Right forelimb (tissue), 1 donor: ENCODE measurements around the gene ATP5MC3.

Source experiments
- DNase-seq: peaks from one replicate; pipeline ENCODE4 v3.0.0-alpha.2; 2018

Gene ATP5MC3

GRCh38 chr2:175167792-175168563 lies 13.5 kb downstream of the ATP5MC3 start, which contains the start of gene ATF2:
TSS of gene ATF2 (minus strand) at chr2:175168203. CDS start at chr2:175136443, 31,760 bp downstream.
- peak; percentile 98 for DNase-seq

- DNase-seq, result no peak
These were observed 14.3 kb downstream of the ATP5MC3 start for GRCh38 chr2:175167076-175167791.

DNA sequence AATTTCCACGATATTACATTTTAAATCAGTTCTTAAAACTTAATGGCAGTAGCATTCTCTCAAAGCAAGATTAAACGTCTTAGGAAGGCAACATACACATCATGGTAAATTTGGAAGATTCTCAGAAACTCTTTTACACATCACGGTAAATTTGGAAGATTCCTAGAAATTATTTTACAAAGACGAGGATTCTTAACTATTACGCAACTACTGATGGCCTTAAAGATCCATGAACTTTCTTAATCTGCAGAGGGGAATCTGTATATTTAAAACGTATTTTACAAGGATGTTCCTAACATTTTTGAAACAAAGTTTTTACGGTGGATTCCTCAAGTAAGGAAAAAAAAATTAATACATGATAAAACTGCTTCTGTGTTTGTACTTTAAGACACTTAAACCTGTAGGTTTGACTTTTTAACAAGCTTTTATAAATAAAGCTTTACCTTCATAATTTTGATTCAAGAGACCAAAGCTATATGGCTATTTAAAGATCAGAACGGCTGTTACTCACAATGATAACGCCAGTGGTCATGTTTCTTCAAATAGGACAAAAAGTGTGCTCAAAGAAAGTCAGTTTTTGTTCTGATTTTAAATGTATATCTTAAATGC lies 15.2 kb downstream of the ATP5MC3 start:
- DNase-seq, result no peak

- no peak for DNase-seq
These were observed 17.3 kb downstream of the ATP5MC3 start for GRCh38 chr2:175164235-175164634.

GRCh38 chr2:175158894-175159293 lies 22.6 kb downstream of the ATP5MC3 start:
- no peak for DNase-seq

GRCh38 chr2:175156534-175156933 lies 25.0 kb downstream of the ATP5MC3 start:
- no peak for DNase-seq

DNA sequence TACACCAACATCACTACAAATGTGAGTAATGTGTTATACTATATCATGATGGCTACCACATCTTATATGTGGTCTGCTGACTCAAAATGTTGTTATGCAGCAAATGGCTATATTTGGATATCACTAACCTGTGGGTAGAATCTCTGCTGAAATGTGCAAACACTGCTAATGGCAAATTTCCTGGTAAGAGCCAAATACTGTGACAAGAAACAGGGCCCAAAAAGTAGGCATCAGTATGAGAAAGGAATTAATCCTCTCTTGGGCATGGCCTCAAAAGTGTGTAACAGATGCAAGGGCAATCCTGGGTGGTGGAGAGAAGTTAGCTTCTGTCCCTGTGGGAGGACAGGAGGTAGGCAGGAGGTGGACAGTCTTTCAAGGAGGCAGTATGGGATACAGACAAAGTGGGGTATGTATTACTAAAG lies 26.8 kb downstream of the ATP5MC3 start:
- DNase-seq, result no peak

DNA sequence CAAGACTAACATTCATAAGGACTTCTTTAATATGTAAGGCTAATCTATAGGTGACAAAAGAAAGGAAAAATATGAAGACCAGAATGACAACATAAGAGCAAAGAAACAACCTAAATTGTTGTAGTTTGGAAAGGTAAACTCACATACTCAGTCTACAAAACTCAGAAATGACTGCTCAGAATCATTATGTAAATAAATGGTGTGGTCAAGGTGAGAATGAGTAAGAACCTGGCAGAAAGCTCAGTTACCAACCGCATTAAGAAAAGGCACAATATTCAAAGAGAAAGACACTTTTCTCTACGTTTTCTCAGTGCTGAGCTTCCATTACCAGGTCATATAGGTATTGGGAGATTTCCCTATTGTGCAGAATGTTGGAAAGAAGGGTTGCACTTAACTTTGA lies 29.3 kb downstream of the ATP5MC3 start:
- no peak for DNase-seq

DNA sequence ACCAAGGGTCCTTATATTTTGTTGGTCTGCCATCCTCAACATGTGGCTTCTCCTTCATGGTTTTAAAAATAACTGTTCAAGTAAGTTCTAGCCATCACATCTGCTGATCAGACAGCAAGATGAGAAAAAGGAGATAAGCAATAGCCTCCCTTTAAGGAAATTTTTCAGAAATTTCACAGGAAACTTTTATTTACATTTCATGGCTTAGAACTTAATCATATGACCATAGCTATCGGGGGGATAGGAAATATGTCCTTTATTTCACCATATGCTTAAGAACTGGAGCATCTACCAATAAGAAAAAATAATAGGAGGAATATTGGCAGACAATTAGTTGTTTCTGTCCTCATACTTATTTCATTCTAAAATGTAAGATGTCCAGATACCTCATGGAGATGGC lies 29.7 kb downstream of the ATP5MC3 start:
- no peak for DNase-seq

DNA sequence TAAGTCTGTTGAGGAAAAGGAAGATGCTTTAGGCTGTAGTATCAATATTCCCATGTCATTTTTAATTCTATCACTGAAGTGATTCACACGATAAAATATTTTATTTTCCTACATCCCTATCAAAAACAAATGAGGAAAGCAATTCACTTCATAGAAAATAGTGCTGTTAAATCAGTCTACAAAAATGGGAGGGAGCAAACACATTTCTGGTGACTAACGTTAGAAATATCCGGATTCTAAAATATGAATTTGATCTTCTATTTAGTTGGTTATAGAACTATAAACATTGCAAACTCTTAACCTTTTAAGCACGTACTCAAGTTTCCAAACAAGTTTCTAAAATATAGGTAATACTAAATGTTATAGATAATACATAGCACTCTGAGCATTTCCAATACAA lies 34.3 kb downstream of the ATP5MC3 start:
- no peak for DNase-seq

- no peak for DNase-seq
These were observed 37.8 kb downstream of the ATP5MC3 start for GRCh38 chr2:175143678-175144077.

DNA sequence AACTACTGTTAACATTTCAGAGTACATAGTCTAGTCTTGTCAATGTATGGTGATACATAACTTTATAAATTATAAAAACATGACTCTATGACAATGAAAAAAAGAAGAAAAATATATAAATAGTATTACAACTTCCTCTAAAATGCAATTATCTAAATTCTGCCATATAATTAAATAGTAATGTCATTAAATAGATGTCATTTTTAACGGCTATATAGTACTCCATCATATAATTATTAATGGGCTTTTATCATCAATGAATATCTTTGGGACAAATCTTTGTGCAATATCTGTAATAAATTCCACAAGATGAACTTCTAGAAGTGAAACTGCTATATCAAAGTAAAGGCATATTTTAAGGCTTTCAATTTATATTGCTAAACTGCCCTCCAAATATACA lies 38.3 kb downstream of the ATP5MC3 start:
- no peak for DNase-seq

- DNase-seq, result no peak
These were observed 41.2 kb downstream of the ATP5MC3 start for GRCh38 chr2:175140332-175140731.

DNA sequence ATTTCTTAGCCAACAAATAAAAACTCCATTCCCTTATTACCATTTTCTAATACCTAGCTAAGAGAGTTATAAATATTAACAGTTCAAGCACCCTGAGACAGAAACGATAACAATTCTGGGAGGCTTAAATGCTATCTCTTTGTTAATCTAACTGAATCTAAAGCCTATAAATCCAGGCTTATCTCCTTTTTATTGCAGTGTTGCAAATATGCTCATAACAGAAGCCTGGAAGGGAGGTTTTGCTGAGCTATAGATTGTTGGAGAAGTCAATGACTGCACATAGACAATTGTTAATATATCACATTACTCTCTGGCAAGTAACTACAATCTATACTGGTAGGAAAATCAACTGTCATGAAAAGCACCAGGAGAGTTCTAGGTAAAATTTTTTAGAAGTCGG lies 43.7 kb downstream of the ATP5MC3 start:
- DNase-seq, result no peak

DNA sequence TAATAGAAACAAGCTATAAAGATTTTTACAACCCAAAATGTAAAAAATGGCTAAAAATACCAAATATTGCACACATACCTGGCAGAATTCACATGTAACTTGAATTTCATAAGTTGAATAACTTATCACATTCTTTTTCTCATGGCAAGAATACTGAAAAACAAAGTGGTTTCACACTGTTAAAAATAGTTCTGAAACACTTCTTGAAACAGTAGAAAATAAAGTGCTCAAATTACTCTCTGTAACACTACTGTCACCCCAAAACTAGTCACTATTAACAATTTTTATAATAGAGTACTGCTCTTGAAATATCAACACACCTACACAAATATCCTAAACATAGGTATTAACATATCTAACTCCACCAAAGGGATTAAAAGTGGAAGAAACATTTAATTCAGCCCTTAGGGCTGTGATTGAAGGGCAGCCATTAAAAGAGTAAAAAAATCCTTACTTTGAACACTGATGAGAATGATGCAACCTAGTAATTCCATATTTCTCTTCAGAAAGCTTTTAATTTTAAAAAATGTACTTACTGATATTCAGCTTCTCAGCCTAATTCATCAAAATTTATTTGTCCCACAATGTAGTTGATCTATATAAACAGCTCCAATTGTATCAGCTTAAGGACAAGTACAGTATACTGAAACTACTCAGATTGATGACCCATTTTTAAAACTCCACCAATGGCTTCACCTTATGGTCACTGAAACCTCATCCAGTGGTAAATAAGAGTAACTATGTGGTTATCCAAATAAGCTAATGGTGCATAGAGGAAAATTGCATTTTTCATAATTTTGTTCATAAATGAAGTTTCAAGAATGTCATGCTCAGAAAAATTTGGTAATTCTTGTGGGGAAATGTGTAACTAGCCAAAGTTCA lies 44.9 kb downstream of the ATP5MC3 start:
- no peak for DNase-seq

GRCh38 chr2:175135862-175136261 lies 45.6 kb downstream of the ATP5MC3 start:
- DNase-seq, result no peak

DNA sequence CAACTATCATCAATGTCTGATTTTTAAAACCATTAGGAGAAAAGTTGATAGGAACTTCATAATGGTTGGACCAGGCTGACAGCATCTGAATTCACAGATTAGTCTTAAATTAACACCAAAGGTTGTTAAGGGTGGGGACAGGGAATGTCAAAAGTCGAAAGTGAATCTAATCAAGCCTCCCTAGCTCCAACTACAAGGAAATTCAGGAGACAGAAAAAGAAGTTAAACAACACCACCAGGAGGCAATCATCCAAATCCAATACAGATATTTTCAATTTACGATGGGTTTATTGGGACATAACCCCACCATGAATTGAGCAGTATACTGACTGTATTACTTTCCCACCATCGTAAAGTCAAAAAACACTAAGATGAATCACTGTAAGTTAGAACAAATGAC lies 46.3 kb downstream of the ATP5MC3 start:
- DNase-seq, result no peak

GRCh38 chr2:175131252-175131651 lies 50.3 kb downstream of the ATP5MC3 start:
- no peak for DNase-seq

- no peak for DNase-seq
These were observed 54.8 kb downstream of the ATP5MC3 start for GRCh38 chr2:175126661-175127060.
